Tracheal epithelial cell (primary cell): Measurements from ENCODE around the gene GCSAML. TPM values are rescaled to one million over a fixed set of nuclear protein-coding genes. Genes with fewer than 3 reads are reported as not detected.

Experiments used
- total RNA-seq: library from RNA; depleted of rRNA; stranded (reverse); fragments of >200 nt; gene quantifications from 2 replicates; pipeline ENCODE4 v1.2.1, GENCODE V29; 2014

GCSAML gene
- total RNA-seq = not detected in 2 replicates

DNA sequence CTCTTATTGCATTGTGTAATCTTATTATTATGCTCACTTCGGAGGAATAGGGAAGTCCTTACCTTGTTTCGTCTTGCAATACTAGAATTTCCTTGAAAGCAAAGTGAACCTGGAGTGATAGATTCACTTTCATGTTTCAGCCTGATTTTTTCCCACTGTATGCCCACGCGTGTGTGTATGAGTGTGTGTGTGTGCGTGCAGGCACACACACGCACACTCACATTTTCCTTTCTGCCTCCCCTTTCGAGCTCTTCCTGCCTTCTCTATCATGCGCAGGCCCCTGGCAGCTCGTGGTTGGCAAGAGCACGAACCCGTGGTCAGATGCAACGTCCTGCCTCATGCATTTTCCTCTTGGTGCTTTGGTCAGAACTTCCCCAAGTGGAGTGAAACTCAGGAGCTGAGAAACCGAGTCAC is at the start of gene GCSAML:
TSS of gene GCSAML (plus strand) at position 366 of the 414 bp plus-strand sequence. CDS start 58 bp downstream, outside the sequence.

GRCh38 chr1:247536340-247536739 is 12.6 kb upstream of the GCSAML start, which contains the start of gene OR2C3:
Gene OR2C3, minus strand, starts transcription at chr1:247536440. Its CDS starts 3,929 bp downstream, at chr1:247532511.

DNA sequence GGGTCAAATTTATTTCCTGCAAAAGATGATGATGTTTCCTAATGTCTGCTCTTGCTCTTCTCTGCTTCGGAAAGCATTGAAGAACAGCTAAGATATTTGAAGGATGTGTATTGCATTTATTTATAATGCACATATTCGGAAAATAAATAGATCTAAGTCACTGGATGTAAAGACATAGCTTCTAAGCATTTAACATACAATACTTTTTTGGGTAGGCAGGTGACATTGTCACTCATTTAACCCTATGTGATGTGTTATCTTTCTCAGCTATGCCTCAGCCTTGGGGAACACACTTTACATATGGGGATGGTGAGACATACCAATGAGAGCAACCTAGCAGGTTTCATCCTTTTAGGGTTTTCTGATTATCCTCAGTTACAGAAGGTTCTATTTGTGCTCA is 39.1 kb downstream of the GCSAML start, which contains the start of gene OR2G2:
TSS of gene OR2G2 (plus strand) at position 301 of the 400 bp plus-strand sequence. CDS start at position 301, 0 bp downstream.

GRCh38 chr1:247605286-247605685 is 56.4 kb downstream of the GCSAML start, which contains the start of gene OR2G3:
Gene OR2G3, plus strand, starts transcription at chr1:247605586. Its CDS starts 0 bp downstream, at chr1:247605586.

Other genes with a start within 250 kb of the GCSAML start
- gene ZNF496, start 217.3 kb upstream of the GCSAML start, total RNA-seq = 15.9 and 22.8 TPM in 2 replicates
- gene NLRP3, start 133.0 kb upstream of the GCSAML start, total RNA-seq = 3.4 TPM in 1 of 2 replicates, not detected in the other
- gene OR2B11, start 91.0 kb upstream of the GCSAML start, total RNA-seq = not detected in 2 replicates
- not detected in 2 replicates for gene OR2C3, start 12.7 kb upstream of the GCSAML start, total RNA-seq
- gene OR2G2, start 39.2 kb downstream of the GCSAML start, total RNA-seq = not detected in 2 replicates
- not detected in 2 replicates for gene OR2G3, start 56.5 kb downstream of the GCSAML start, total RNA-seq
- gene OR13G1, start 130.6 kb downstream of the GCSAML start, total RNA-seq = not detected in 2 replicates
- not detected in 2 replicates for gene OR6F1, start 167.5 kb downstream of the GCSAML start, total RNA-seq
- gene OR14K1, start 189.5 kb downstream of the GCSAML start, total RNA-seq = not detected in 2 replicates
- gene OR14A2, start 199.0 kb downstream of the GCSAML start, total RNA-seq = not detected in 2 replicates
- not detected in 2 replicates for gene OR1C1, start 211.4 kb downstream of the GCSAML start, total RNA-seq